Left lung (tissue), 10 donors: Measurements from ENCODE around the gene OR10K1. TPM values are rescaled to one million over a fixed set of nuclear protein-coding genes. Genes with fewer than 3 reads are reported as not detected.
"Not testable (repeated sequence)": the region's sequence is repeated elsewhere in the genome, so short reads cannot be mapped to it uniquely, and the experiment has no call there.

Experiments used
- ATAC-seq: fragments of 200-7000 bp; cut with Tn5 transposase; one replicate; pipeline ENCODE4 v1.9.1; 2020; ENCODE audit warnings: moderate library complexity
- DNase-seq, 4 donors: peaks; one replicate each; pipeline ENCODE4 v3.0.0-alpha.2; 2013 to 2020
- H3K27ac ChIP-seq, 2 donors: fragments of 200-600 bp; sonication (generic) in 1 of 2; one replicate each; pipeline versions ENCODE4 v1.5.0 to v1.8.0; 2020 to 2021
- H3K27me3 ChIP-seq, 2 donors: fragments of 200-600 bp; sonication (generic) in 1 of 2; one replicate each; pipeline versions ENCODE4 v1.5.0 to v1.8.0; 2020 to 2021
- H3K36me3 ChIP-seq, 2 donors: fragments of 200-600 bp; sonication (generic) in 1 of 2; one replicate each; pipeline versions ENCODE4 v1.5.0 to v1.8.0; 2020 to 2021
- H3K4me1 ChIP-seq, 2 donors: fragments of 200-600 bp; one replicate each; pipeline ENCODE4 v1.8.0; 2021
- H3K4me3 ChIP-seq, 2 donors: fragments of 200-600 bp; sonication (generic) in 1 of 2; one replicate each; pipeline versions ENCODE4 v1.5.0 to v1.8.0; 2020 to 2021; ENCODE audit warnings: mild to moderate bottlenecking in 1 of 2
- H3K9me3 ChIP-seq, 2 donors: fragments of 200-600 bp; sonication (generic) in 1 of 2; one replicate each; pipeline versions ENCODE4 v1.5.0 to v1.8.0; 2020 to 2021
- CTCF ChIP-seq, 2 donors: fragments of 200-600 bp; sonication (generic) in 1 of 2; IDR thresholded peaks; one replicate each; pipeline versions ENCODE4 v1.5.0 to v1.8.0; 2021; ENCODE audit warnings: antibody characterized with exemption in 2 of 2
- intact Hi-C, 2 donors: fragments of 100-400 bp; cut with DNase I; formaldehyde crosslinking; loops; one replicate each; pipeline versions ENCODE4 v1.11.2 to v1.14.2; 2022
- polyA plus RNA-seq, 6 donors: library from polyadenylated mRNA; unstranded; fragments of 120-200 nt; gene quantifications; one replicate each; pipeline ENCODE4 v1.2.1, GENCODE V29; 2013; ENCODE audit not compliant: insufficient read length in 6 of 6
- total RNA-seq, 2 donors: library from RNA; stranded (reverse); fragmentation: NEBNext Ultra II Directional; extraction: Animal tissue kit (Norgen Biotek cat#: 25700); gene quantifications; one replicate each; pipeline ENCODE4 v1.2.1, GENCODE V29; 2021
- donor health status: DM: no; HTN: yes; CAD: no.
- donor health status: DM: no; HTN: no; CAD: no.

OR10K1 gene
- total and polyA plus RNA-seq, 8 donors, result 0.04 to 0.06 TPM; not detected in 6

GRCh38 chr1:158426137-158426536 lies 35.5 kb upstream of the OR10K1 start, which contains the start of gene OR10K2:
Gene OR10K2 (minus strand): TSS chr1:158426237. CDS start chr1:158420866, 5,371 bp downstream.
- no peak within 1 kb of the TSS for H3K27ac ChIP-seq
- no peak for DNase-seq
- no peak for ATAC-seq
- H3K9me3 ChIP-seq, result peaks cover 0 to 8% of the 10 kb centered on the region in 2 donors
- H3K36me3 ChIP-seq, result no peaks in the 10 kb centered on the region
- intact Hi-C loops, result no loop called here
- no peak for TF ChIP-seq CTCF (IDR thresholded peaks at IDR 0.05)
- H3K4me3 ChIP-seq, result no peak within 1 kb of the TSS
- H3K4me1 ChIP-seq, result peaks cover 0 to 12% of the 10 kb centered on the region in 2 donors
- H3K27me3 ChIP-seq, result no peaks in the 10 kb centered on the region

- ATAC-seq, DNase-seq, H3K36me3 ChIP-seq, intact Hi-C loops, H3K27me3 ChIP-seq, H3K4me3 ChIP-seq, H3K9me3 ChIP-seq: not testable (repeated sequence)
- Histone ChIP-seq H3K4me1 (peaks cover 0 to 12% of the 10 kb centered on the region in 2 donors), H3K27ac (peak overlapping the region in 1 of 2 donors; percentile 1)
These were observed 31.5 kb upstream of the OR10K1 start for GRCh38 chr1:158430163-158430562.

- intact Hi-C loops, result no loop called here
- no peak for TF ChIP-seq CTCF (IDR thresholded peaks at IDR 0.05)
- Histone ChIP-seq H3K9me3 (no peaks in the 10 kb centered on the region), H3K27ac (no peak overlapping the region), H3K36me3 (no peaks in the 10 kb centered on the region), H3K27me3 (peaks cover 0 to 8% of the 10 kb centered on the region in 2 donors), H3K4me1 (peaks cover 0 to 9% of the 10 kb centered on the region in 2 donors), H3K4me3 (no peak overlapping the region)
- no peak for ATAC-seq
- DNase-seq, result no peak
These were observed 26.9 kb upstream of the OR10K1 start for GRCh38 chr1:158434741-158435140.

- Histone ChIP-seq H3K9me3 (no peaks in the 10 kb centered on the region), H3K4me1 (no peaks in the 10 kb centered on the region), H3K27ac (no peak overlapping the region), H3K36me3 (no peaks in the 10 kb centered on the region), H3K27me3 (no peaks in the 10 kb centered on the region), H3K4me3 (no peak overlapping the region)
- intact Hi-C loops, result no loop called here
- ATAC-seq (no peak), DNase-seq (no peak)
- no peak for TF ChIP-seq CTCF (IDR thresholded peaks at IDR 0.05)
These were observed 16.3 kb upstream of the OR10K1 start for GRCh38 chr1:158445376-158445775.

GRCh38 chr1:158454537-158454936 lies 7.1 kb upstream of the OR10K1 start:
- no peaks in the 10 kb centered on the region for H3K36me3 ChIP-seq
- H3K9me3 ChIP-seq, result peaks cover 0 to 3% of the 10 kb centered on the region in 2 donors
- no peak overlapping the region for H3K27ac ChIP-seq
- H3K4me3 ChIP-seq, result no peak overlapping the region
- H3K27me3 ChIP-seq, result no peaks in the 10 kb centered on the region
- no peaks in the 10 kb centered on the region for H3K4me1 ChIP-seq
- TF ChIP-seq CTCF (IDR thresholded peaks at IDR 0.05), result no peak
- ATAC-seq (no peak), DNase-seq (no peak)
- intact Hi-C loops, result no loop called here

- DNase-seq (no peak), ATAC-seq (no peak)
- Histone ChIP-seq H3K4me1 (no peaks in the 10 kb centered on the region), H3K27ac (no peak overlapping the region), H3K36me3 (no peaks in the 10 kb centered on the region), H3K4me3 (no peak overlapping the region), H3K27me3 (no peaks in the 10 kb centered on the region), H3K9me3 (no peaks in the 10 kb centered on the region)
- intact Hi-C loops, result no loop called here
- no peak for TF ChIP-seq CTCF (IDR thresholded peaks at IDR 0.05)
These were observed 4.4 kb upstream of the OR10K1 start for GRCh38 chr1:158457246-158457645.
